HFFc6 (cell line): ENCODE data around the gene TBX19. TPM values are rescaled to one million over a fixed set of nuclear protein-coding genes. Genes with fewer than 3 reads are reported as not detected.

ENCODE experiments used
- DNase-seq: peaks from one replicate; pipeline ENCODE4 v3.0.0-alpha.2; 2018
- H3K27ac Mint-ChIP-seq: 2 replicates; pipeline ENCODE4 v1.8.0; 2020; ENCODE audit warnings: mild to moderate bottlenecking, mixed read lengths
- H3K27me3 Mint-ChIP-seq: 2 replicates; pipeline ENCODE4 v1.8.0; 2021; ENCODE audit warnings: mild to moderate bottlenecking, moderate library complexity, mixed read lengths; ENCODE audit not compliant: insufficient read depth
- H3K36me3 Mint-ChIP-seq: 2 replicates; pipeline ENCODE4 v1.8.0; 2021; ENCODE audit warnings: low read depth, mixed read lengths
- H3K4me1 Mint-ChIP-seq: 2 replicates; pipeline ENCODE4 v1.8.0; 2020; ENCODE audit warnings: low read depth, mixed read lengths
- H3K4me3 Mint-ChIP-seq: 2 replicates; pipeline ENCODE4 v1.8.0; 2020; ENCODE audit warnings: mild to moderate bottlenecking, moderate library complexity, mixed read lengths
- H3K9me3 Mint-ChIP-seq: 2 replicates; pipeline ENCODE4 v1.8.0; 2020; ENCODE audit warnings: mild to moderate bottlenecking, mixed read lengths
- CTCF ChIP-seq: fragments of 200-600 bp; sonication (generic); IDR thresholded peaks from 2 replicates; pipeline ENCODE4 v1.5.0; 2021; ENCODE audit warnings: antibody characterized with exemption, mild to moderate bottlenecking
- total RNA-seq, 6 experiments: library from RNA; stranded (reverse); fragmentation: NEBNext Ultra II Directional; extraction: Animal tissue kit (Norgen Biotek cat#: 25700); gene quantifications; 2 replicates in 1 of 6; 3 replicates in 5 of 6; pipeline ENCODE4 v1.2.3, GENCODE V29; 2021

The TBX19 gene
- total RNA-seq, 6 experiments from 2014 or later, result 0.41 to 0.57 (median 0.49) TPM

GRCh38 chr1:168279253-168279652 is 1.4 kb upstream of the TBX19 start:
- H3K27ac Mint-ChIP-seq, result no peak overlapping the region
- DNase-seq, result no peak
- TF ChIP-seq CTCF, result no peak
- H3K27me3 Mint-ChIP-seq, result peaks cover 2% of the 10 kb centered on the region; the same call in 1 of the 2 replicates
- peaks cover 6% of the 10 kb centered on the region; the same call in 1 of the 2 replicates for H3K9me3 Mint-ChIP-seq
- H3K36me3 Mint-ChIP-seq, result peaks cover 11% of the 10 kb centered on the region
- no peak overlapping the region for H3K4me3 Mint-ChIP-seq
- H3K4me1 Mint-ChIP-seq, result peaks cover 9% of the 10 kb centered on the region

GRCh38 chr1:168281603-168282325 is 1.1 kb downstream of the TBX19 start:
- no peak for DNase-seq
- peaks cover 6% of the 10 kb centered on the region for H3K36me3 Mint-ChIP-seq
- no peak for TF ChIP-seq CTCF
- peaks cover 2% of the 10 kb centered on the region; the same call in 1 of the 2 replicates for H3K27me3 Mint-ChIP-seq
- peaks cover 28% of the 10 kb centered on the region for H3K4me1 Mint-ChIP-seq
- H3K27ac Mint-ChIP-seq, result no peak overlapping the region
- no peak overlapping the region for H3K4me3 Mint-ChIP-seq
- peaks cover 6% of the 10 kb centered on the region; the same call in 1 of the 2 replicates for H3K9me3 Mint-ChIP-seq

GRCh38 chr1:168285521-168285790 is 4.8 kb downstream of the TBX19 start:
- Mint-ChIP-seq H3K27me3 (peaks cover 1% of the 10 kb centered on the region; the same call in 1 of the 2 replicates), H3K27ac (no peak overlapping the region), H3K9me3 (no peaks in the 10 kb centered on the region), H3K4me3 (no peak overlapping the region), H3K36me3 (no peaks in the 10 kb centered on the region), H3K4me1 (peaks cover 41% of the 10 kb centered on the region)
- no peak for TF ChIP-seq CTCF
- no peak for DNase-seq

GRCh38 chr1:168285971-168286927 is 5.6 kb downstream of the TBX19 start:
- Mint-ChIP-seq H3K27me3 (peaks cover 1% of the 10 kb centered on the region; the same call in 1 of the 2 replicates), H3K27ac (no peak overlapping the region), H3K4me1 (peaks cover 41% of the 10 kb centered on the region)

More at GRCh38 chr1:168285971-168286927, 5.6 kb downstream of the TBX19 start:
- Mint-ChIP-seq H3K4me3 (no peak overlapping the region), H3K36me3 (no peaks in the 10 kb centered on the region), H3K9me3 (no peaks in the 10 kb centered on the region)
- no peak for DNase-seq
- no peak; the same call in none of the 2 replicates for TF ChIP-seq CTCF
